HepG2 (cell line): ENCODE results near the gene BIRC3. TPM values are rescaled to one million over a fixed set of nuclear protein-coding genes. Genes with fewer than 3 reads are reported as not detected.

ENCODE experiments used
- ATF1 ChIP-seq: IDR thresholded peaks from 2 replicates; pipeline ENCODE4 v1.6.1; 2016; ENCODE audit warnings: mild to moderate bottlenecking, control low read depth
- ATF7-NPFF ChIP-seq: sonication (generic); formaldehyde crosslinking; IDR thresholded peaks from 2 replicates; pipeline ENCODE4 v1.8.1; 2023; ENCODE audit warnings: mild to moderate bottlenecking, low read depth, missing genetic modification reagents, moderate library complexity
- CEBPB ChIP-seq: IDR thresholded peaks from 2 replicates; pipeline ENCODE4 v1.6.1; 2011; ENCODE audit warnings: low read depth, low read length, improper control_type of control experiment, borderline replicate concordance
- EHMT2 ChIP-seq: fragments of 200-600 bp; sonication (generic); IDR thresholded peaks from 2 replicates; pipeline ENCODE4 v1.7.0; 2017; ENCODE audit warnings: antibody characterized with exemption, low read depth, low read length, borderline replicate concordance
- ELF4 ChIP-seq: sonication (generic); formaldehyde crosslinking; IDR thresholded peaks from 2 replicates; pipeline ENCODE4 v1.5.0; 2020; ENCODE audit warnings: missing genetic modification reagents, mild to moderate bottlenecking, moderate library complexity, borderline replicate concordance
- HNF1A ChIP-seq, 2 experiments: sonication (generic) in 1 of 2; formaldehyde crosslinking in 1 of 2; IDR thresholded peaks; 2 replicates each; pipeline versions ENCODE4 v1.4.0 to v1.6.1; 2016 to 2020; ENCODE audit warnings: borderline replicate concordance in 1 of 2, low read depth in 1 of 2, mild to moderate bottlenecking in 1 of 2, missing genetic modification reagents in 1 of 2
- HOXA5 ChIP-seq: sonication (generic); formaldehyde crosslinking; IDR thresholded peaks from 2 replicates; pipeline ENCODE4 v1.4.0; 2020; ENCODE audit warnings: missing genetic modification reagents
- KAT7 ChIP-seq: IDR thresholded peaks from 2 replicates; pipeline ENCODE4 v1.6.1; 2018; ENCODE audit warnings: borderline replicate concordance, missing compliant biosample characterization
- MAZ ChIP-seq, 2 experiments: sonication (generic) in 1 of 2; formaldehyde crosslinking in 1 of 2; IDR thresholded peaks; 2 replicates each; pipeline versions ENCODE4 v1.5.0 to v1.6.1; 2012 to 2020; ENCODE audit warnings: low read depth in 2 of 2, mild to moderate bottlenecking in 2 of 2, borderline replicate concordance in 1 of 2, improper control_type of control experiment in 1 of 2, low read length in 1 of 2, missing genetic modification reagents in 1 of 2, moderate library complexity in 1 of 2
- PLSCR1 ChIP-seq: sonication (generic); formaldehyde crosslinking; IDR thresholded peaks from 2 replicates; pipeline ENCODE4 v1.5.0; 2020; ENCODE audit warnings: missing genetic modification reagents, mild to moderate bottlenecking, borderline replicate concordance
- RARA ChIP-seq: IDR thresholded peaks from 2 replicates; pipeline ENCODE4 v1.6.1; 2016; ENCODE audit warnings: missing genetic modification reagents, missing compliant biosample characterization
- SIX1 ChIP-seq: sonication (generic); formaldehyde crosslinking; IDR thresholded peaks from 2 replicates; pipeline ENCODE4 v1.4.0; 2020; ENCODE audit warnings: missing genetic modification reagents, borderline replicate concordance
- SNAI1 ChIP-seq: sonication (generic); formaldehyde crosslinking; IDR thresholded peaks from 2 replicates; pipeline ENCODE4 v1.5.0; 2020; ENCODE audit warnings: mild to moderate bottlenecking, missing genetic modification reagents, borderline replicate concordance
- TMF1 ChIP-seq: sonication (generic); formaldehyde crosslinking; IDR thresholded peaks from 2 replicates; pipeline ENCODE4 v1.8.1; 2022; ENCODE audit warnings: low read depth, missing genetic modification reagents
- ZBTB39 ChIP-seq: sonication (generic); formaldehyde crosslinking; IDR thresholded peaks from 2 replicates; pipeline ENCODE4 v1.5.0; 2020; ENCODE audit warnings: missing genetic modification reagents
- ZFYVE20 ChIP-seq: sonication (generic); formaldehyde crosslinking; IDR thresholded peaks from 2 replicates; pipeline ENCODE4 v1.8.0; 2023; ENCODE audit warnings: low read depth, mild to moderate bottlenecking, moderate library complexity, missing genetic modification reagents, borderline replicate concordance
- ZNF230 ChIP-seq: sonication (generic); formaldehyde crosslinking; IDR thresholded peaks from 2 replicates; pipeline ENCODE4 v1.4.0; 2020; ENCODE audit warnings: mild to moderate bottlenecking, missing genetic modification reagents
- ZNF260 ChIP-seq: sonication (generic); formaldehyde crosslinking; IDR thresholded peaks from 2 replicates; pipeline ENCODE4 v1.4.0; 2020; ENCODE audit warnings: missing genetic modification reagents, low read depth, mild to moderate bottlenecking, borderline replicate concordance
- ZNF33A ChIP-seq: sonication (generic); formaldehyde crosslinking; IDR thresholded peaks from 2 replicates; pipeline ENCODE4 v1.5.1; 2020; ENCODE audit warnings: missing genetic modification reagents, mild to moderate bottlenecking, moderate library complexity, borderline replicate concordance
- ZNF556 ChIP-seq: sonication (generic); formaldehyde crosslinking; IDR thresholded peaks from 2 replicates; pipeline ENCODE4 v1.4.0; 2020; ENCODE audit warnings: mild to moderate bottlenecking, missing genetic modification reagents, borderline replicate concordance
- ZNF564 ChIP-seq: sonication (generic); formaldehyde crosslinking; IDR thresholded peaks from 2 replicates; pipeline ENCODE4 v1.8.1; 2023; ENCODE audit warnings: mild to moderate bottlenecking, missing genetic modification reagents
- polyA plus RNA-seq, 8 experiments: library from polyadenylated mRNA; depleted of rRNA in 3 of 8; stranded (reverse) in 7 of 8; unstranded in 1 of 8; fragments of >200 nt; fragmentation: Illumina TruSeq in 4 of 8; extraction: Trizol in 4 of 8; gene quantifications; 2 replicates each; pipeline versions ENCODE4 v1.2.1 to v1.2.3, GENCODE V29; 2011 to 2016; ENCODE audit warnings: low read depth in 4 of 8, missing spikeins in 1 of 8, mixed read lengths in 1 of 8; ENCODE audit not compliant: insufficient read depth in 1 of 8
- total RNA-seq, 5 experiments: library from RNA; depleted of rRNA; stranded (reverse); fragments of >200 nt; fragmentation: Illumina TruSeq; extraction: Trizol; gene quantifications; 2 replicates each; pipeline ENCODE4 v1.2.3, GENCODE V29; 2016; ENCODE audit warnings: low read depth in 1 of 5

BIRC3 gene
- total and polyA plus RNA-seq, 2 of the 13 experiments (the other 11 are each of a cell fraction or from before 2014, with no cell fraction given) = 0.41 to 4.2 TPM

- no peak for TF ChIP-seq SIX1 (CRISPR knock-in tag)
- peak; percentile 66 for TF ChIP-seq SNAI1 (CRISPR knock-in tag)
- no peak for TF ChIP-seq CEBPB
- TF ChIP-seq PLSCR1 (CRISPR knock-in tag) = no peak; the same call in 1 of the 2 replicates
- TF ChIP-seq HOXA5 = peak; percentile 83; the same call in 1 of the 2 replicates
- TF ChIP-seq ELF4 (CRISPR knock-in tag) = no peak; the same call in 1 of the 2 replicates
- no peak for TF ChIP-seq MAZ (IDR thresholded peaks at IDR 0.05; ENCODE audit: borderline replicate concordance, low read depth, low read length)
- TF ChIP-seq MAZ (CRISPR knock-in tag; IDR thresholded peaks at IDR 0.05; ENCODE audit: low read depth) = peak; percentile 68
- TF ChIP-seq ATF1 (CRISPR knock-in tag) = peak; percentile 90
- peak; percentile 35; the same call in 1 of the 2 replicates for TF ChIP-seq ZNF564 (CRISPR knock-in tag)
- TF ChIP-seq ZNF33A (CRISPR knock-in tag) = 0 out of 2 replicates have a peak, but pooled peaks have one; percentile 1
- no peak for TF ChIP-seq TMF1 (CRISPR knock-in tag)
- TF ChIP-seq ZNF260 (CRISPR knock-in tag) = no peak
- peak; percentile 72; the same call in 1 of the 2 replicates for TF ChIP-seq KAT7 (CRISPR knock-in tag)
- TF ChIP-seq ZNF556 (CRISPR knock-in tag) = peak; percentile 75
- TF ChIP-seq ZFYVE20 (CRISPR knock-in tag) = no peak
- no peak for TF ChIP-seq ZBTB39 (CRISPR knock-in tag)
- TF ChIP-seq HNF1A (IDR thresholded peaks at IDR 0.05; ENCODE audit: low read depth) = no peak
- peak; percentile 78 for TF ChIP-seq HNF1A (CRISPR knock-in tag; IDR thresholded peaks at IDR 0.05; ENCODE audit: borderline replicate concordance)
- TF ChIP-seq ZNF230 (CRISPR knock-in tag) = peak; percentile 76; the same call in 1 of the 2 replicates
- no peak for TF ChIP-seq EHMT2
- no peak; the same call in 1 of the 2 replicates for TF ChIP-seq RARA (CRISPR knock-in tag)
- no peak; the same call in none of the 2 replicates for TF ChIP-seq ATF7-NPFF (CRISPR knock-in tag)
These were observed 29.6 kb downstream of the BIRC3 start, which contains the start of gene BIRC2 (continued) for GRCh38 chr11:102346748-102347461.
